ENCODE results near the gene TEAD4. TPM values are rescaled to one million over a fixed set of nuclear protein-coding genes. Genes with fewer than 3 reads are reported as not detected.

The TEAD4 gene
- total and polyA plus RNA-seq, 11 donors = 5.7 to 59.2 (median 16.1) TPM

GRCh38 chr12:3042394-3042793, 83.2 kb downstream of the TEAD4 start:
- TF ChIP-seq POLR2A (IDR thresholded peaks at IDR 0.05) (no peak), CTCF (IDR thresholded peaks at IDR 0.05) (no peak)
- peak in 4 of 5 donors; percentile 60 to 83 (median 78) for DNase-seq
- Histone ChIP-seq H3K27ac (peak overlapping the region in 4 of 12 donors; percentile 8 to 35 (median 14)), H3K4me1 (peaks cover 0 to 26% (median 6%) of the 10 kb centered on the region in 12 donors), H3K4me3 (no peak overlapping the region), H3K9me3 (no peaks in the 10 kb centered on the region), H3K36me3 (peaks cover 0 to 31% (median 9%) of the 10 kb centered on the region in 9 donors), H3K27me3 (peaks cover 0 to 2% (median 0%) of the 10 kb centered on the region in 9 donors)
- WGBS, 4 donors = 34 to 40% (median 37%) methylated on average over 8 of the region's 8 CpGs
- intact Hi-C loops (cut with DNase I) = no loop called here
- peak; percentile 22 to 49 (median 40) for ATAC-seq

GRCh38 chr12:3042826-3043225, 83.6 kb downstream of the TEAD4 start:
- TF ChIP-seq CTCF (IDR thresholded peaks at IDR 0.05) (no peak), POLR2A (IDR thresholded peaks at IDR 0.05) (no peak)
- DNase-seq (peak in 1 of 5 donors; percentile 22), ATAC-seq (no peak)
- 84 to 90% (median 89%) methylated on average over 3 to 4 of the region's 4 CpGs for WGBS, 4 donors
- Histone ChIP-seq H3K4me1 (peaks cover 0 to 30% (median 8%) of the 10 kb centered on the region in 12 donors), H3K9me3 (no peaks in the 10 kb centered on the region), H3K27ac (peak overlapping the region in 1 of 12 donors; percentile 1), H3K36me3 (peaks cover 0 to 28% (median 9%) of the 10 kb centered on the region in 9 donors), H3K4me3 (no peak overlapping the region), H3K27me3 (peaks cover 0 to 2% (median 0%) of the 10 kb centered on the region in 9 donors)
- intact Hi-C loops (cut with DNase I) = no loop called here

DNA sequence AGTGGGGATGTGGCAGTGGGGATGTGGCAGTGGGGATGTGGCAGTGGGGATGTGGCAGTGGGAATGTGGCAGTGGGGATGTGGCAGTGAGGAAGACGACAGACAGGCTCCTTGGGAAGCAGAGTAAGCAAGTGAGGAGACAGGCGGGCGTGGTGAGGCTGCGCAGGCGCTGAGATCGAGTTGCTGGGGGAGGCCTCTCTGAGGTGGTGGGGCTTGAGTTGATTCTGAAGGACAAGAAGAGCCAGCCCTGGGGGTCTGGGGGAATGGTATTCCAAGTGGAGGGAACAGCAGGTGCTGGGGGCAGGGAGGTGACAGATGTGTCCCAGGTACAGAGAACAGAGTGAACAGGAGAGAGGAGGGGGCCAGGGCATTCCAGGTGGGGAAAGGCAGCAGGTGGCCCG, 84.2 kb downstream of the TEAD4 start:
- Histone ChIP-seq H3K27ac (no peak overlapping the region), H3K36me3 (peaks cover 0 to 23% (median 6%) of the 10 kb centered on the region in 9 donors), H3K4me1 (peaks cover 0 to 35% (median 10%) of the 10 kb centered on the region in 12 donors), H3K4me3 (no peak overlapping the region), H3K9me3 (no peaks in the 10 kb centered on the region), H3K27me3 (peaks cover 0 to 2% (median 0%) of the 10 kb centered on the region in 9 donors)
- no peak for ATAC-seq
- intact Hi-C loops (cut with DNase I) = no loop called here
- 90 to 96% (median 93%) methylated on average over 7 of the region's 7 CpGs for WGBS, 4 donors
- peak in 1 of 5 donors; percentile 9 for DNase-seq
- no peak for TF ChIP-seq POLR2A (IDR thresholded peaks at IDR 0.05)
- no peak for TF ChIP-seq CTCF (IDR thresholded peaks at IDR 0.05)

- Histone ChIP-seq H3K36me3 (peaks cover 0 to 16% (median 0%) of the 10 kb centered on the region in 9 donors), H3K27me3 (peaks cover 0 to 2% (median 0%) of the 10 kb centered on the region in 9 donors), H3K9me3 (no peaks in the 10 kb centered on the region), H3K27ac (no peak overlapping the region), H3K4me1 (peaks cover 0 to 36% (median 10%) of the 10 kb centered on the region in 12 donors), H3K4me3 (no peak overlapping the region)
- no peak for ATAC-seq
- TF ChIP-seq CTCF (IDR thresholded peaks at IDR 0.05) (no peak), POLR2A (IDR thresholded peaks at IDR 0.05) (no peak)
- intact Hi-C loops (cut with DNase I) = no loop called here
- 86 to 89% (median 87%) methylated on average over 7 to 8 of the region's 8 CpGs for WGBS, 4 donors
- DNase-seq = no peak
Observed at GRCh38 chr12:3044141-3044630, 85.0 kb downstream of the TEAD4 start.
